SH-SY5Y (cell line): ENCODE data around the gene ABHD1.

Experiments used
- GATA2 ChIP-seq: IDR thresholded peaks from 2 replicates; pipeline ENCODE4 v1.6.1; 2011; ENCODE audit warnings: mild to moderate bottlenecking, low read depth, low read length
- GATA3 ChIP-seq: IDR thresholded peaks from 2 replicates; pipeline ENCODE4 v1.6.1; 2011; ENCODE audit warnings: low read depth, mild to moderate bottlenecking, low read length, moderate library complexity

DNA sequence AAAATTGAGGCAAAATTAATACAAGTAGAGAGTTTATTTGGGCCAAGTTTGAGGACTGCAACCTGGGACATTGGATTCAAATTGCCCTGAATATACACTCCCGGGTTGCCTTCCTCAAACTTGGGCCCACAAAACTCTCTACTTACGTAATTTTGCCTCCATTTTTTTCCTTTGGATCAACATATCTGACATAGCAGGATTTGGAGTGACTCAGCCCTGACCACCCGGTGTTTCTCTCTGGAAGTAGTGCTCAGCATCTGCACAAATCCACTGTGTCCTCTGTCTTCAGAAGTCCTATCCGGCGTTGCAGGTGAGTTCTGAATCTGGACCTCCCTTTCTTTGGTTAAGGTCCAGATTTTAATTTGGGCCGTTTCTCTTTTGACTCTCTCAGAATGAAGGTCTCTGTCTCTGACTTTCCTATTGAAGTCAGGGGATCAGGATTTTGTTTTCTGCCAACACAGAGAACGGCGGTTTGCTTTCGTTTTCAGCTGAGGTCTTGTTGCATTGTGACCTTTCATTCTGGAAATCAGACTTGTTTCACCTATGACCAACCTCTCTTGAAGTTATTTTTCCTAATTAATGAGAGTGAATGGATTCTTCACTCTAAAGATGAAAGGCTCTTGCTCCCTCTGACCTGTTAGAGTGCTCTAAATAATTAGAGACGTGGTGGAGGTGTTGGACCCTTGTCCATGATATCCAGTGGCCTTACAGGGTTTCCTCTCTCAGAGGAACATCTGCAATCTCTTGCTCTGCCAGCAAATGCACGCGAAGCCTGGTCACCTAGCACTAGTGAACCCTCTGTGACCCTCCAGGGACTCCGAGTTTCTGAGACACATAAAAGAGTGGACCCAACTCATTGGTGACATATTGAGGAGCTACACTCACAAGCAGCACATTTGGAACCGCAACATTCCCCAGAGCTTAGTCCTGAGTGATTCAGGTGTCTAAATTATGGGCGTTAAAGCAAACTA is 38.8 kb downstream of the ABHD1 start:
- TF ChIP-seq GATA2 = no peak
- no peak for TF ChIP-seq GATA3
